Ovary (tissue), 9 donors: ENCODE measurements around the gene FAM237B. TPM values are rescaled to one million over a fixed set of nuclear protein-coding genes. Genes with fewer than 3 reads are reported as not detected.

ENCODE experiments used
- DNase-seq, 5 donors: peaks; one replicate each; pipeline ENCODE4 v3.0.0-alpha.2; 2019 to 2020
- H3K27ac ChIP-seq, 2 donors: fragments of 200-600 bp; one replicate each; pipeline versions ENCODE4 v1.5.1 to v1.8.0; 2019 to 2022
- H3K27me3 ChIP-seq: fragments of 200-600 bp; one replicate; pipeline ENCODE4 v1.8.0; 2022
- H3K36me3 ChIP-seq: fragments of 200-600 bp; sonication (generic); one replicate; pipeline ENCODE4 v1.5.1; 2019
- H3K4me1 ChIP-seq: one replicate; pipeline ENCODE4 v1.8.1; 2013; ENCODE audit warnings: mild to moderate bottlenecking, moderate library complexity; ENCODE audit not compliant: insufficient read depth
- H3K4me3 ChIP-seq: fragments of 200-600 bp; sonication (generic); one replicate; pipeline ENCODE4 v1.5.1; 2017
- H3K9me3 ChIP-seq, 2 donors: fragments of 200-600 bp in 1 of 2; sonication (generic) in 1 of 2; one replicate each; pipeline versions ENCODE4 v1.5.1 to v1.8.1; 2013 to 2019; ENCODE audit warnings: mild to moderate bottlenecking in 1 of 2, moderate library complexity in 1 of 2
- EP300 ChIP-seq: sonication (generic); formaldehyde crosslinking; IDR thresholded peaks from one replicate; pipeline ENCODE4 v1.6.1; 2017; ENCODE audit warnings: antibody characterized with exemption
- POLR2A ChIP-seq: fragments of 450-650 bp; IDR thresholded peaks from one replicate; pipeline ENCODE4 v1.6.1; 2017; ENCODE audit warnings: antibody characterized with exemption, mild to moderate bottlenecking, moderate library complexity
- WGBS, 3 donors: extraction: QIAGEN DNeasy Blood & Tissue Kit in 1 of 3; methylation state at CpG; one replicate each; pipeline versions ENCODE4 v1.1.5 to v1.1.7; 2013 to 2017; 5-methylcytosine and 5-hydroxymethylcytosine counted together
- intact Hi-C, 4 donors: fragments of 100-400 bp; cut with DNase I; formaldehyde crosslinking; loops; one replicate each; pipeline versions ENCODE4 v1.11.0 to v1.15.1; 2022 to 2023
- polyA plus RNA-seq, 2 donors: library from polyadenylated mRNA; stranded (reverse); fragments of 200-250 nt in 1 of 2; fragments of 350-450 nt in 1 of 2; fragmentation: Illumina TruSeq in 1 of 2; extraction: RNeasy Lipid Tissue Mini Kit (QIAGEN cat#74804) in 1 of 2; gene quantifications; one replicate each; pipeline ENCODE4 v1.2.3, GENCODE V29; 2013 to 2014
- total RNA-seq, 7 donors: library from RNA; depleted of rRNA in 2 of 7; stranded (reverse); fragments of >200 nt in 2 of 7; fragmentation: NEBNext Ultra II Directional in 3 of 7; extraction: Animal tissue kit (Norgen Biotek cat#: 25700) in 3 of 7; gene quantifications; one replicate each; pipeline versions ENCODE4 v1.1.0 to v1.2.4, GENCODE V29; 2016 to 2023
- TF ChIP-seq, protein P1 (sequence below), 3 donors: fragments of 450-650 bp in 2 of 3; fragments of 200-600 bp in 1 of 3; IDR thresholded peaks; one replicate each; pipeline versions ENCODE4 v1.5.1 to v1.8.0; 2016 to 2022; ENCODE audit warnings: antibody characterized with exemption in 3 of 3, mild to moderate bottlenecking in 1 of 3
- donor health status: DM: no; HTN: no; CAD: no; lungs with moderate emphysema.
- donor health status: DM: no; HTN: no; CAD: no.
- donor health status: Bipolar disorder and iron deficiency.
- donor health status: DM: yes; HTN: yes; CAD: no.
- donor health status: DM: no; HTN: no; CAD: no.
- donor health status: DM: yes; HTN: yes; CAD: no.

The FAM237B gene
- total and polyA plus RNA-seq, 9 donors: not detected

DNA sequence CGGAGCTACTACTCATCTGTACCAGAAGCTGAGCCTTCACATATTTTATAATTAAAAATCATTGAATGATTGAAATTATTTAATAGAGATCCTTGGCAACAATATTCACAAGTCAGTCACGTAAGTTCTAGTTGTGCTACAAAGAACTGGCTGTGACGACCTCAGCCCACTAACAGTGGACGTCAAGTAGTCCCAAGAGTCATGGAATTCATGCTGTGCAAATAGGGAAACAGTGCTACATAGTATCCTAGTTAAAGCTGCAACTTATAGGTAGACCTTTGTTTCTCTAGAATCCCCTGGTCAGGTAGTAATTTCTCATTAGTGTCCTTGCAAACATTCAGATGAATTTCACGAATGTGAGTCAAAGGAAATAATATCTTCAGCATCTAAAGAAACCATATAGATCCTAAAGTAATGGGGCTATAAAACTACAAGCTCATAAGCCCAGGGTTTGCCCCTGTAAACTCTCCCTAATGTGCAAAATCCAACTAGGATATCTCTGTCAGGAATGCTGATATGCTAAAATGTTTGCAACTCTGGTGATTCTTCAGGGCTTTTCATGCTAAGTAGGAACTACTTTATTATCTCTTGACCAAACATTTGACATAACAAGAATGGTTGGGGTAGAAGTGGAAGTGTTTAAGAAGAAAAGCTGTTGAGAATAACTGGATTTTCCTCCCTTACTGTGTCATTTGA lies 44.9 kb downstream of the FAM237B start:
- TF ChIP-seq EP300 (no peak), POLR2A (no peak)
- TF ChIP-seq, protein P1, sequence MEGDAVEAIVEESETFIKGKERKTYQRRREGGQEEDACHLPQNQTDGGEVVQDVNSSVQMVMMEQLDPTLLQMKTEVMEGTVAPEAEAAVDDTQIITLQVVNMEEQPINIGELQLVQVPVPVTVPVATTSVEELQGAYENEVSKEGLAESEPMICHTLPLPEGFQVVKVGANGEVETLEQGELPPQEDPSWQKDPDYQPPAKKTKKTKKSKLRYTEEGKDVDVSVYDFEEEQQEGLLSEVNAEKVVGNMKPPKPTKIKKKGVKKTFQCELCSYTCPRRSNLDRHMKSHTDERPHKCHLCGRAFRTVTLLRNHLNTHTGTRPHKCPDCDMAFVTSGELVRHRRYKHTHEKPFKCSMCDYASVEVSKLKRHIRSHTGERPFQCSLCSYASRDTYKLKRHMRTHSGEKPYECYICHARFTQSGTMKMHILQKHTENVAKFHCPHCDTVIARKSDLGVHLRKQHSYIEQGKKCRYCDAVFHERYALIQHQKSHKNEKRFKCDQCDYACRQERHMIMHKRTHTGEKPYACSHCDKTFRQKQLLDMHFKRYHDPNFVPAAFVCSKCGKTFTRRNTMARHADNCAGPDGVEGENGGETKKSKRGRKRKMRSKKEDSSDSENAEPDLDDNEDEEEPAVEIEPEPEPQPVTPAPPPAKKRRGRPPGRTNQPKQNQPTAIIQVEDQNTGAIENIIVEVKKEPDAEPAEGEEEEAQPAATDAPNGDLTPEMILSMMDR (IDR thresholded peaks at IDR 0.05): no peak
- no peak overlapping the region for H3K4me3 ChIP-seq
- no peaks in the 10 kb centered on the region for H3K9me3 ChIP-seq
- H3K27me3 ChIP-seq: no peaks in the 10 kb centered on the region
- WGBS, 3 donors: 74 to 75% (median 74%) methylated on average over 5 of the region's 5 CpGs
- H3K36me3 ChIP-seq: no peaks in the 10 kb centered on the region
- no peaks in the 10 kb centered on the region for H3K4me1 ChIP-seq
- no peak for DNase-seq
- H3K27ac ChIP-seq: no peak overlapping the region
- intact Hi-C loops: no loop called here

DNA sequence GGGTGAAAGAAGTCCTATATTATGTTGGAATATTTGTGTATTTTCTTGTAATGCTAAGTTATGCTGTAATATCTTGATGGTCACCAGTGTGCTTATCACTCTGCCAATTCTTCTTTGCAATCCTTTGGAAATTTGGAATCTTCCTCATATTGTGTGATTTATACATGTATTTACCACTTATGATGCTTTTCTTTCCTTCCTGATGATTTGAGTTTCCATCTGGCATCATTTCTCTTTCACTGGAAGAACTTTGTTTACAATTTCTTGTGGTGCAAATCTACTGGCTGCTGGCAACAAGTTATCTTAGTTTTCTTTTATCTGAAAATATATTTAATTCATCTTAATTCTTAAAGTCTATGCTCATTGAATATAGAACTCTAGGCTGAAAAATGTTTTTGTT lies 46.9 kb downstream of the FAM237B start:
- intact Hi-C loops: no loop called here
- Histone ChIP-seq H3K9me3 (no peaks in the 10 kb centered on the region), H3K27me3 (no peaks in the 10 kb centered on the region), H3K27ac (no peak overlapping the region), H3K4me3 (no peak overlapping the region), H3K4me1 (no peaks in the 10 kb centered on the region), H3K36me3 (no peaks in the 10 kb centered on the region)
- DNase-seq: no peak
- TF ChIP-seq POLR2A: no peak
- TF ChIP-seq EP300: no peak
- TF ChIP-seq, protein P1 (IDR thresholded peaks at IDR 0.05): no peak

DNA sequence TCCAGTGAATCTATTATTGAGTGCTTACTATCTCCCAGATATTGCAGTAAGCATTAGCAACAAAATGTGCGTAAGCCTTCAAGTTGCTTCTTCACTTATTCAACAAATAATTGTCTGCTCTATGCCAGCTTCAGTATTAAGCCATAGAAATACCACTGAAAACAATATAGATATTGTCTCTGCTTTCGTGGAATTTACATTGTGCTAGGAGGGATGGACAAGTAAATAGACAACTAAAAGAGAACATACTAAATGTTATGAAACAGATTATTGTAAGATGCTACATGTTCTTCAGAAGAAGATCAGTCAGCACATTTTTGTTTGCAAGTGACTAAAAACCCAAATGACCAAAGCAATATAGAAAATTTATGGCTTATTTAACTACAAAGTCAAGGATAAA lies 48.9 kb downstream of the FAM237B start:
- Histone ChIP-seq H3K9me3 (no peaks in the 10 kb centered on the region), H3K27me3 (no peaks in the 10 kb centered on the region), H3K36me3 (no peaks in the 10 kb centered on the region), H3K4me3 (no peak overlapping the region), H3K4me1 (no peaks in the 10 kb centered on the region), H3K27ac (no peak overlapping the region)
- TF ChIP-seq EP300: no peak
- TF ChIP-seq, protein P1 (IDR thresholded peaks at IDR 0.05): no peak
- intact Hi-C loops: no loop called here
- DNase-seq: no peak
- WGBS, 3 donors: 94 to 96% (median 94%) methylated on average over 2 of the region's 2 CpGs

DNA sequence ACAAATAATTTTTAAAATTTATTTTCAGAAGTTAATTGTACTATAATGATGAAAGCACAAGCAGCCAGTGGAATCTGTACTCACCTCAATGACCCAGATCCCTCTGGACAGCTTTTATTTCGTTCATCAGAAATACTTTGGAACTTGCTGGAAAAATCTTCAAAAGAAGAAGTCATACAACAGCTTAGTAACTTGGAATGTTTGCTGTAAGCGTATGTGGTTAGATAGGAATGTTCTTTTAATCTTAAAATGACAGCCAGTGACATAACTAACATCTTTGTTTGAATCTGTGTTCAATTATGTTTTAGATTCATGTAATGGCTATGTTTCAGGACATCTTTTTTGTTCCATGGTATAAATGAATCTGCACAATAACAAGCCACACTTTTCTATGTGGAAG lies 49.4 kb downstream of the FAM237B start:
- H3K27me3 ChIP-seq: no peaks in the 10 kb centered on the region
- no peaks in the 10 kb centered on the region for H3K9me3 ChIP-seq
- H3K27ac ChIP-seq: no peak overlapping the region
- H3K36me3 ChIP-seq: no peaks in the 10 kb centered on the region
- no peak for DNase-seq
- no peak overlapping the region for H3K4me3 ChIP-seq
- H3K4me1 ChIP-seq: no peaks in the 10 kb centered on the region
- intact Hi-C loops: no loop called here
- WGBS, 3 donors: 63 to 69% (median 66%) methylated on average over 2 of the region's 2 CpGs
- TF ChIP-seq, protein P1 (IDR thresholded peaks at IDR 0.05): no peak
- TF ChIP-seq POLR2A (no peak), EP300 (no peak)
